Suprapubic skin (tissue), 4 donors: ENCODE data around the gene NTN1. TPM values are rescaled to one million over a fixed set of nuclear protein-coding genes. Genes with fewer than 3 reads are reported as not detected.

Source experiments
- DNase-seq, 2 donors: peaks; one replicate each; pipeline ENCODE4 v3.0.0-alpha.2; 2019; ENCODE audit warnings: low spot score in 2 of 2
- H3K27ac ChIP-seq: fragments of 200-600 bp; sonication (generic); one replicate; pipeline ENCODE4 v1.5.1; 2019
- H3K27me3 ChIP-seq: fragments of 200-600 bp; sonication (generic); one replicate; pipeline ENCODE4 v1.5.1; 2019
- H3K36me3 ChIP-seq: fragments of 200-600 bp; sonication (generic); one replicate; pipeline ENCODE4 v1.5.1; 2019
- H3K4me1 ChIP-seq: fragments of 200-600 bp; sonication (generic); one replicate; pipeline ENCODE4 v1.5.1; 2019
- H3K4me3 ChIP-seq: fragments of 200-600 bp; sonication (generic); one replicate; pipeline ENCODE4 v1.5.1; 2019; ENCODE audit warnings: mild to moderate bottlenecking
- H3K9me3 ChIP-seq: fragments of 200-600 bp; sonication (generic); one replicate; pipeline ENCODE4 v1.5.1; 2019
- CTCF ChIP-seq, 2 donors: fragments of 200-600 bp in 1 of 2; fragments of 450-650 bp in 1 of 2; sonication (generic) in 1 of 2; IDR thresholded peaks; one replicate each; pipeline ENCODE4 v1.5.1; 2016 to 2019; ENCODE audit warnings: antibody characterized with exemption in 2 of 2, mild to moderate bottlenecking in 1 of 2, moderate library complexity in 1 of 2
- EP300 ChIP-seq: sonication (generic); formaldehyde crosslinking; IDR thresholded peaks from one replicate; pipeline ENCODE4 v1.6.1; 2017; ENCODE audit warnings: antibody characterized with exemption
- POLR2A ChIP-seq, 2 donors: fragments of 450-650 bp; IDR thresholded peaks; one replicate each; pipeline ENCODE4 v1.6.1; 2017; ENCODE audit warnings: antibody characterized with exemption in 2 of 2, mild to moderate bottlenecking in 2 of 2, moderate library complexity in 2 of 2
- POLR2AphosphoS5 ChIP-seq, 3 donors: sonication (generic); formaldehyde crosslinking; IDR thresholded peaks; one replicate each; pipeline ENCODE4 v1.6.1; 2017; ENCODE audit warnings: antibody characterized with exemption in 3 of 3
- WGBS: methylation state at CpG from one replicate; pipeline ENCODE4 v1.1.5; 2018; 5-methylcytosine and 5-hydroxymethylcytosine counted together
- total RNA-seq, 4 donors: library from RNA; depleted of rRNA; stranded (reverse); fragments of >200 nt; gene quantifications; one replicate each; pipeline ENCODE4 v1.1.0, GENCODE V29; 2016

The NTN1 gene
- total RNA-seq, 4 donors from 2014 or later, result 2.4 to 5.9 (median 3.4) TPM

GRCh38 chr17:9224485-9224884 is 203.2 kb downstream of the NTN1 start:
- Histone ChIP-seq H3K9me3 (no peaks in the 10 kb centered on the region), H3K27ac (no peak overlapping the region), H3K27me3 (no peaks in the 10 kb centered on the region), H3K36me3 (no peaks in the 10 kb centered on the region), H3K4me1 (peaks cover 16% of the 10 kb centered on the region), H3K4me3 (no peak overlapping the region)
- 93% methylated on average over 5 of the region's 7 CpGs for WGBS
- TF ChIP-seq CTCF (IDR thresholded peaks at IDR 0.05), result no peak
- TF ChIP-seq EP300, result no peak
- TF ChIP-seq POLR2AphosphoS5 (IDR thresholded peaks at IDR 0.05), result no peak
- TF ChIP-seq POLR2A (IDR thresholded peaks at IDR 0.05), result no peak
- DNase-seq, result no peak

- TF ChIP-seq POLR2A (IDR thresholded peaks at IDR 0.05) (no peak), EP300 (no peak), CTCF (IDR thresholded peaks at IDR 0.05) (no peak), POLR2AphosphoS5 (IDR thresholded peaks at IDR 0.05) (no peak)
- DNase-seq, result peak in 1 of 2 donors; percentile 78
- Histone ChIP-seq H3K27me3 (no peaks in the 10 kb centered on the region), H3K4me3 (no peak overlapping the region), H3K27ac (no peak overlapping the region), H3K36me3 (no peaks in the 10 kb centered on the region), H3K4me1 (peaks cover 21% of the 10 kb centered on the region), H3K9me3 (no peaks in the 10 kb centered on the region)
- WGBS, result 82% methylated on average over 11 of the region's 32 CpGs
These were observed 204.2 kb downstream of the NTN1 start for GRCh38 chr17:9225305-9226101.

GRCh38 chr17:9226130-9226793 is 205.0 kb downstream of the NTN1 start:
- H3K27ac ChIP-seq, result no peak overlapping the region
- peak in 1 of 2 donors; percentile 62 for DNase-seq

GRCh38 chr17:9226794-9227135 is 205.5 kb downstream of the NTN1 start:
- Histone ChIP-seq H3K27me3 (no peaks in the 10 kb centered on the region), H3K9me3 (no peaks in the 10 kb centered on the region), H3K27ac (no peak overlapping the region), H3K4me3 (no peak overlapping the region), H3K36me3 (no peaks in the 10 kb centered on the region), H3K4me1 (peaks cover 22% of the 10 kb centered on the region)
- 35% methylated on average over 11 of the region's 14 CpGs for WGBS
- peak in 1 of 2 donors; percentile 67 for DNase-seq
- TF ChIP-seq EP300, result no peak
- TF ChIP-seq POLR2AphosphoS5 (IDR thresholded peaks at IDR 0.05), result no peak
- TF ChIP-seq CTCF (IDR thresholded peaks at IDR 0.05), result no peak
- no peak for TF ChIP-seq POLR2A (IDR thresholded peaks at IDR 0.05)

More at GRCh38 chr17:9226130-9226793, 205.0 kb downstream of the NTN1 start:
- 96% methylated on average over 7 of the region's 34 CpGs for WGBS
- Histone ChIP-seq H3K4me3 (no peak overlapping the region), H3K4me1 (peaks cover 21% of the 10 kb centered on the region), H3K9me3 (no peaks in the 10 kb centered on the region), H3K27me3 (no peaks in the 10 kb centered on the region), H3K36me3 (no peaks in the 10 kb centered on the region)
- TF ChIP-seq CTCF (IDR thresholded peaks at IDR 0.05) (no peak), POLR2A (IDR thresholded peaks at IDR 0.05) (no peak), EP300 (no peak), POLR2AphosphoS5 (IDR thresholded peaks at IDR 0.05) (no peak)

- H3K36me3 ChIP-seq, result no peaks in the 10 kb centered on the region
- H3K4me3 ChIP-seq, result no peak overlapping the region
- peak in 1 of 2 donors; percentile 59 for DNase-seq
- TF ChIP-seq POLR2A (IDR thresholded peaks at IDR 0.05), result no peak
- no peak for TF ChIP-seq EP300
- no peak for TF ChIP-seq CTCF (IDR thresholded peaks at IDR 0.05)
- TF ChIP-seq POLR2AphosphoS5 (IDR thresholded peaks at IDR 0.05), result no peak
- WGBS, result 72% methylated on average over 13 of the region's 13 CpGs
- H3K27me3 ChIP-seq, result no peaks in the 10 kb centered on the region
- no peaks in the 10 kb centered on the region for H3K9me3 ChIP-seq
- H3K27ac ChIP-seq, result peak overlapping the region; percentile 58
- H3K4me1 ChIP-seq, result peaks cover 27% of the 10 kb centered on the region
These were observed 206.6 kb downstream of the NTN1 start for GRCh38 chr17:9227819-9228407.
